NCI-H345 treated with DMSO at 0.1 percent for 48 hours (cell line): ENCODE data around the gene RPUSD2.
"Not testable (repeated sequence)": the region's sequence is repeated elsewhere in the genome, so short reads cannot be mapped to it uniquely, and the experiment has no call there.

Experiments
- DNase-seq: peaks from one replicate; lab custom pipeline; 2025; ENCODE audit not compliant: unreplicated experiment; lab: John Stamatoyannopoulos, UW

RPUSD2 gene

DNA sequence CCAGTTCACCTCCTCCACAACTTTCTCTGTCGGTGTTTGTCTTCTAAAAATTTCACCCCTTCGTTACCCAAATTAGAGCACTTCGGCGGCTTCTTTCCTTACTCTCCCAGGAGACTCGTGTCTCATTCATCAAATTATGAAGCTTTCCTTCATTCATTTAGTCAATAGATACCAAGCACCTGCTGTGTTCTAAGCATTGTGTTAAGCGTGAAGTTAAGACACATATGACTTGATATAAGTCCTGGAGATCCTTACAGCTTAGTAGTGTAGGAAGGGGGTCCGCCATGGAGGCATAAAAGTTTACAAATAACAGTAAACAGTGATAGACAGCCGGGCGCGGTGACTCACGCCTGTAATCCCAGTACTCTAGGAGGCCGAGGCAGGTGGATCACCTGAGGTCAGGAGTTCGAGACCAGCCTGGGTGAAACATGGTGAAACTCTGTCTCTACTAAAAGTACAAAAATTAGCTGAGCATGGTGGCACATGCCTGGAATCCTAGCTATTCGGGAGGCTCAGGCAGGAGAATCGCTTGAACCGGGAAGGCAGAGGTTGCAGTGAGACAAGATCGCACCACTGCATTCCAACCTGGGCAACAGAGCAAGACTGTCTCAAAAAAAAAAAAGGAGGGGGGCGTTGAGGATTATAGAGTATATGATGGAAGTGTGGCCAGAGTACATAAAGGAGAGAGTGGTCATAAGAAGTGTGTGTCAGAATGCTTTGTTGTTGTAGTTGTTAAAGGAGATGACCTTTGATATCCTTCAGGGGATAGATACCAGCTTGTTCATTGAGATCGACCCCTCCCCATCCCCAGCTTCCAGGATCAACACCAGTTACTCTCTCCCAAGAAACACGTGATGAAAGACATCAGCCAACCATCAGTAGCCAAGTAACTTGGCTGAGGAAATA lies 3.5 kb upstream of the RPUSD2 start:
- DNase-seq = no peak

DNA sequence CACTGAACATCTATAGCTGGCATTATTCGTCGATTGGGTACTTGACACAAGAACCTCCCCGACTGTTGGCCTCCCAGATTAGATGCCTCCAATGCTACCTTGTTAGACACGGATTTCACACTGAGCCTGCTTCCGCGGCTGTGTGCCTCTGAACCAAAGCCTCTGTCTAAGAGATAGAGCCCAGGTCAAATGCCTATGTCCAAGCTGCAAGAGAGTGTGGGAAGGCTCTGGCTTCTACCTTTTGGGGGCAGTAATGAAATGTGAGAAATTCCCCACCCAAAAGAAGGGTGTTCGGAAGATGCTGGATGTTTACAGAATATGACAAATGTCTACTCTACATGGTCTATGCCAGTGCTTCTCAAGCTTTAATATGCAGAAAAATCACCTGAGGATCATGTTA lies 2.0 kb upstream of the RPUSD2 start:
- DNase-seq = no peak

DNA sequence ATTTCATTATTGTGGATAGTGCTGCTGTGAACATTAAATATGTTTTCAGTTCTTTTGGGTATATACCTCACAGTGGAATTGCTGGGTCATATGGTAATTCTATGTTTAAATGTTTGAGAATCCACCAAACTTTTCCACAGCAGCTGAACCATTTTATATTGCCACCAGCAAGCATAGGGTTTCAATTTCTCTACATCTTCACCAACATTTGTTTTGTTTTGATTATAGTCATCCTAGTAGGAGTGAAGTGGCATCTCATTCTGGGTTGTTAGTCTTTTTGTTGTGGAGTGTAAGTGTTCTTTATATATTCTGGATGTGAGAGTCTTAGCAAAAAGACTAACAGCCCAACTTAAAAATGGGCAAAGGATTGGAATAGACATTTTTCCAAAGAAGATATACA lies 6.0 kb downstream of the RPUSD2 start:
- no peak for DNase-seq

DNA sequence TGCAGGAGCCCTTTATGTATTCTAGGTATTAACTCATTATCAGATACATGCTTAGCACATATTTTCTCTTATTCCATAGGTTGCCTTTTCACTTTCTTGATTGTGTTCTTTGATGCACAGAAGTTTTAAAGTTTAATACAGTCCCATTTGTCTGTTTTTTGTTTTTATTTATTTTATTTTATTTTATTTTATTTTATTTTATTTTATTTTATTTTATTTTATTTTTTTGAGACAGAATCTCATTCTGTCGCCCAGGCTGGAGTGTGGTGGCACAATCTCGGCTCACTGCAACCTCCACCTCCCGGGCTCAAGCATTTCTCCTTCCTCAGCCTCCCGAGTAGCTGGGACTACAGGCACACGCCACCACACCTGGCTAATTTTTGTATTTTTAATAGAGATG lies 7.8 kb downstream of the RPUSD2 start:
- not testable (repeated sequence) for DNase-seq

DNA sequence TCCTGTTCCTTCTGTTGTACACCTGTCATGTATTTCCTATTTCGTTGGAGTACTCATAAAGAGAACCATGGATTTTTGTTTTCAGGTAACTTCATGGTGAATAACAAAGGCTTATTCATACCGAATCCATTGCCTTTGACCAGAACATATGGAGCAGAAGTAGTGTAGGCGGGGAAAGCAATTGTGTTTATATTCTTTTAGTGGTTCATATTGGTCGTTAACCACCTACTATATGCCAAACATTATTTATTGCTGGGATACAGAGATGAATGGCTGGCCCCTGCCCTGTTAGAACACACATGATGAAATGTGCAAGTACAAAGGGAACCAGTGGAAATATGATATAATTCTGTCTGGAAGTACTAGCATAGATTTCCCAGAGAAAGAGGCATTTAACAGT lies 9.8 kb downstream of the RPUSD2 start:
- no peak for DNase-seq

DNA sequence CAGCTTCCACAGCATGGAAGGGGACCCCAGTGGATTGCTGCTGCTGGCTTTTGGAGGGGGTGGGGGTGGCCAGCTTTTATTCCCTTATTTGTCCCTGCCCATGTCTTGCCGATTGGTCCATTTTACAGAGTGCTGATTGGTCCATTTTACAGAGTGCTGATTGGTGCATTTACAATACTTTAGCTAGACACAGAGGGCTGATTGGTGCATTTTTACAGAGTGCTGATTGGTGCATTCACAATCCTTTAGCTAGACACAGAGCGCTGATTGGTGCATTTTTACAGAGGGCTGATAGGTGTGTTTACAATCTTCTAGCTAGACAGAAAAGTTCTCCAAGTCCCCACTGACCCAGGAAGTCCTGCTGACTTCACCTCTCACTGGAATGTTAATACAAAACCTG lies 12.7 kb downstream of the RPUSD2 start:
- not testable (repeated sequence) for DNase-seq

DNA sequence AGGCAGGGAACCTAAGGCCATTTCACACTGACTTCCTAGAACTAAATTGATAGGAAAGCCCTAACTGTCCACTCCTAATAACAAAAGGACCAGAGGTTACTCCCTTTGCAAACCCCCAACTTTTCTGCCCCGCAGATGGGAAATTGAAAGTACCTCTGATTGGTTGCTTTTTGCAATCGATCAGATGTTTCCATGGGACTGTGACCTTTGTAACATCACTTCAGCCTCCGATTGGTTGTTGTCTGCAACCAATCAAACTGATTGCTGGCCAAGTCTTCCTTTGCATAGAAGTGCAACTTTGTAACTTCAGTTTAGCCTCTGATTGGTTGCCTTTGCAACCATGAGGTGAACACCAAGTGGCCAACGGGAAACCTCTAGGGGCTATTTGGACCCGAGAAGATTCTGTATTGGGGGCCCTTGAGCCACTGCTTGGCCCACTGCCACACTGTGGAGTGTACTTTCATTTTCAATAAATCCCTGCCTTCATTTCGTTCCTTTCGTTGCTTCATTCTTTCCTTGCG lies 13.7 kb downstream of the RPUSD2 start:
- peak; percentile 67 for DNase-seq

DNA sequence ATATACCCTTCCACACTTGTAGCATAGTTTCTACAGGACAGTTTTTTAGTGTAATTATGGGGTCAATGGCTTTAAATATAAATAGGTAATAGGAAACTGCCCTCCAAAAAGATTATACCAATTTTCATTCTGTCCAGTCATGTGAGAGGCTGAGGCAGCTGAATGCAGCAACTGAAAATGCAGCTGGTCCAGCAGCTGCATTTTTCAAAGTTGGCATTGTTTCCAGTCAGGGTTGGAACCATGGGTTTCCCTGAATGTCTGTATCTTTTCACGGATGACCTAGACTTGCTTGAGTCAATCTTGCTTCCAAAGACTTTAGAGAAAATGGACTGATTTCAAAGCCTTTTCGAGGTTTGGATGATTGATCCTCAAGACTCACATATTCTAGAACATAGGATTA lies 15.1 kb downstream of the RPUSD2 start:
- no peak for DNase-seq

DNA sequence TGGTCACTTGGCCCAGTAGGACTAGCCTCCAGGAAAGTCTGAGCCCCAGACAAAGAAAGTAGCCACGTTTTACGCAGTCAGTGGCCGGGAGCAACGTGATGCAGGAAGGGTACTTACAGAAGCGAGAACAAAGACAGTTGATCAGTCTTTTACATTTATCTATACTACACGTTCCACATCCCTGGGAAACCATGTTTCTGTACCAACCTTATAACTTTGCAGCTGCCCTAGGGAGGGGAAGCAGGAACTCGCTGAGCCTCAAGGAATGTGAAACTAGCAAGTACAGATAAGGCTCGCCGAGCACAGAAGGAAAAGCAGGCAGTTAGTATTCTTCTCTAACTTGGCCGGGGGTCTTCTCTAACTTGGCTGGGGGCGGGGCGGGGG lies 21.6 kb downstream of the RPUSD2 start:
- no peak for DNase-seq

DNA sequence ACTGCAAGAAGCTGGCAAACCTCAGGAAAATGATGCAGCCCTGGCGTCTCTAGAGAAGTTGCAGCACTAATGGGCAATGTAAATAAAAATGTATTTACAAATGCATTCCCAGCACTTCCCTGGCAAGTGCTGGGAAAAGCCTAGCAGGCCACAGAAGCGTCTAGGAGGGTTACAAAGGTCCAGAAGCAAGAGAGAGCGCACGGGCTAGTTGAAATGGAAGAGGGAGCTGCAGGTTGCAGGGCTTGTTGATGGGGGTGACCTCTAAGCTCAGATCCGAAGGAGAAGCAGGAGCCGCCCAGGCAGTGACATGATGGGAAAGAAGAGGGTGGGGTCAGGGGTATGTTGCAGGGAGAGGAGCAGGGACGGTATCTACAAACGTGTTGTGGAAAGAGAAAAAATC lies 22.3 kb downstream of the RPUSD2 start:
- DNase-seq = no peak

DNA sequence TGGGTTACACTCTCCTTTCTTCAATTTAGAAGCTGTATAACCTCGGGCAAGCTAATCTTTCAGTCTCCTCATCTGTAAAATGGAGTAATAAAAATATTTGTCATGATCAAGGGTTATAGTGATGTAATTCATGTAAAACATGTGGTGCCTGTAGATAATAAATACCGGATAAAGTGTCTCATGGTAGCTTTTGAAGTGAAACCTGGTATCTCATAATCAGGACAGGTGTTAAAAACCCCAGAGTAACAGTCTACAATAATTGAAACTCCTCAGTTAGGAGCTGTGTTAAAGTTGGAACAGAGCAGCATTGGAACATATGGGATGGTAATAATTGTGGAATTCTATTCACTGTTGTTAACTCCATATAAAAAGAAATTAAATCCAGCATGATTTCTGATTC lies 24.1 kb downstream of the RPUSD2 start:
- DNase-seq = no peak

DNA sequence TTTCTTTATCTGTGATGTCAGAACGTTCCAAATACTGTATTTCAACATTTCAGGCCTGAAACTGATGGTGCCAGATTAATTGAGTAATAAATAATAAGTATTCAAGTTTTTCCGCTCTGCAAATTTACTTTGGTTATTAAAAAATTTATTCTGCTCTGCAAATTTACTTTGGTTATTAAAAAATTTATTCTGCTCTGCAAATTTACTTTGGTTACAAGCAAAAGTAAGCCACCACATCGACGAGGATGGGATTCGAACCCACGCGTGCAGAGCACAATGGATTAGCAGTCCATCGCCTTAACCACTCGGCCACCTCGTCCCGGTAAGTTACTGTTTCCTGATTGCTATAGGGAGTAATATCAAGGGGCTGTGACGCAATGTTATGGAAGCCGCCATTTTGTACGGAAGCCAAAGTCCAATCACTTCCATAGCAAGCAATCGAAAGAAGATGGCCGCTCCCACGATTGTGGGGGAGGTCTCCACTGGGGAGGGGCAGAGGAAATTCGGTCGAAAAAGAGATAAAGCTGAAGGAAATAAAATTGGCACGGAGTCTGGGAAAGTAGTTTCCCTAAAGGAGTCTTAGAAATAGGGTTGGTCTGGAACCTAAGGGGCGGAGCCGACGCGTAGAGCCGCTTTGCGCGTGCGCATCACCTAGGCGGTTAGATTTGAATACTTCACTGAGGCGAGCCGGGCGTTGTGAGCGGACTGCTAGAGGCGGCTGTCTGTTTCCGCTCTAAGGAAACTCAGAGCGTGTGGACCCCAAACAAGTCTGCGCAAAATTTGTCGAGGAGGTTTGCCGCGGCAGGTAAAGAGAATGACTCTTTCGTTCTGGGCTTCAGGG lies 24.7 kb downstream of the RPUSD2 start, which contains the start of gene KNL1:
KNL1 (plus strand) TSS at position 662 of the 841 bp plus-strand sequence. CDS start 8,683 bp downstream, outside the sequence.
- peak; percentile 89 for DNase-seq

DNA sequence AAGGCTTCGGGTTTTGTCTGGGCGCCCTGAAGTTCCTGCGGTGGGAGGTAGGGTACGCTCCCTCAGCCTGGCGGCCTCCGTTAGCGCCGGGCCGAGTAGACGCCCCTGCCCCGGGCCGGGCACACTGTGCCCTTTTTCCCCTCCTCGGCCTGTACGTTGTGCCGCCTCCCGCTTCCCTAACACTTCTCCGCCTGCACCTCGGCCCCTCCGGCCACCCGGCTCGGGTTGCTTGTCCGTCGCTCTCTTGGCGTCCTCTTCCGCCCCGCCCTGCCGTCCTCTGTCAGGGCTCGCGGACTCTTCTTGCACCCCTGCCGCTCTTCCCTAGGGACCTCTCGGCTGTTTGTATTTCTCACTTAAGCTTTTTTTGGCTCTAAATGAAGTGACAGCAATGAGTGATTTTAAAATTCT lies 25.3 kb downstream of the RPUSD2 start:
- DNase-seq = peak; percentile 19

DNA sequence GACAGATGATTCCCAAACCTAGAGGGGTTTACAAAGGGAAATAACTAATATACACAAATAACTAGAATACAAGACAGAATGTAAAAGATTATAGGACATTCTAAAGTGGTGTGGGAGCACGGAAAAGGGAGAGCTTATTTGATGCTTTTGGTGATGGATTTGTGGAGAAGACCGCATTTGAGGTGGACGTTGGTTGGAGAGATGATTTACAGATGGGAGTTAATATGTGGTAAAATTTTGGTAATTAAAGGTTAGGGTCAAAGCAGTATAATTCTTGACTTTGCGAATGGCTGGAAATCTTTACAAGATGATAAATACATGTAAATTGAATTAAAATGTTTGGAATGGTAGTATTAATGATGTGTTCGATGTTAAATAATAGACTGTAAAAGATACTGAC lies 26.1 kb downstream of the RPUSD2 start:
- no peak for DNase-seq

DNA sequence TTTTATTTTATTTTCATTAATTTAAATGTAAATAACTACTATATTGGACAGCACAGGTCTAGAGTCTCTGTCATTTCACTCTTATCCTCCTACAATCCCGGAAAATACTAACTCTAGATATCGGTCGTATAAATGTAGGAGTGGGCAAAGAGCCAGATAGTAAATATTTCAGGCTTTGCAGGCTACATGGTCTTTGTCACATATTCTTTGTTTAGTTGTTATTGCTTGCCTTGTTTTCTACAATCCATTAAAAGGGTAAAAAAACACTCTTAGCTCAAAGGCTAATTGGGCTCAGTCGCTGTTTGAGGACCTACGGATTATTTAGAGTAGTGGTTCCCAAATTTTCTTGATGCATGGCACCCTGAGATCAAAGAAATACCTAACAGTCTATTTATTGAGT lies 26.7 kb downstream of the RPUSD2 start:
- DNase-seq = no peak

DNA sequence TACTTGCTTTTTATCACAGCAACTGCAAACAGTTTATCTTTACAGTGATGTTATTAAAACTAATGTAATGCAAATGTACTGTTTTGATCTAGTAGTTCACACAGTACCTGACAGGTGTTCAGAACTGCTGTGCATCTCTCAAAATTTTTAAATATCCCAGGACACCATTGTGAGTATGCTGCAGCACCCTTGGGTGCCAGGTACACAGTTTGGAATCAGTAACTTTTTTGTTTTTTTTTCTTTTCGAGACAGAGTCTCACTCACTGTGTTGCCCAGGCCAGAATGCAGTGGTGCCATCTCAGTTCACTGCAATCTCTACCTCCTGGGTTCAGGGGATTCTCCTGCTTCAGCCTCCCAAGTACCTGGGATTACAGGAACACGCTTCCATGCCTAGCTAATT lies 27.9 kb downstream of the RPUSD2 start:
- no peak for DNase-seq

DNA sequence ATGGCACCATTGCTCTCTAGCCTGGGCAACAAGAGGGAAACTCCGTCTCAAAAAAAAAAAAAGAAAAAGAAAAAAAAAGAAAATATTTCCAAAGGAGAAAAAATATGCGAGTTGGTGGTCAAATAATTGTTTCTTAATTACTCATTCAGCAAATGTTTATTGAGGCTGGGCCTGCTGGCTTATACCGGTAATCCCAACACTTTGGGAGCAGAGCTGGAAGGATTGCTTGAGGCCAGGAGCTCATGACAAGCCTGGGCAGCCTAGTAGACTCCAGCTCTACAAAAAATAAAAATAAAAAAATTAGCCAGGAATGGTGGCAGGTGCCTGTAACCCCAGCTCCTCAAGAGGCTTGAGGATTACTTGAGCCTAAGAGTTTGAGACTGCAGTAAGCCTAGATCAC lies 29.0 kb downstream of the RPUSD2 start:
- DNase-seq = no peak

DNA sequence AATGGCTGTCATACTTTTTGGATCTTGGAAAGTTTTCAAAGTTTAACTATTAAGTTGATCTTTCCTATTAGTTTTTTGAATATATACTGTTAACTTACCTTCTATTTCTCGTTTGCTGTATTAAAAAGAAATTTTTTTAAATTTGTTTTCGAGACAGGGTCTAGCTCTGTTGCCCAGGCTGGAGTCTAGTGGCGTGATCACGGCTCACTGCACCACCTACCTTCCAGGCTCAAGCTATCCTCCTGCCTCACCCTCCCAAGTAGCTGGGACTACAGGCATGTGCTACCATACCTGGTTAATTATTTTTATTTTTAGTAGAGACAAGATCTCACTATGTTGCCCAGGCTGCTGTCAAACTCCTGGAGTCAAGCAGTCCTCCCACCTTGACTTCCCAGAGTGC lies 29.6 kb downstream of the RPUSD2 start:
- no peak for DNase-seq

DNA sequence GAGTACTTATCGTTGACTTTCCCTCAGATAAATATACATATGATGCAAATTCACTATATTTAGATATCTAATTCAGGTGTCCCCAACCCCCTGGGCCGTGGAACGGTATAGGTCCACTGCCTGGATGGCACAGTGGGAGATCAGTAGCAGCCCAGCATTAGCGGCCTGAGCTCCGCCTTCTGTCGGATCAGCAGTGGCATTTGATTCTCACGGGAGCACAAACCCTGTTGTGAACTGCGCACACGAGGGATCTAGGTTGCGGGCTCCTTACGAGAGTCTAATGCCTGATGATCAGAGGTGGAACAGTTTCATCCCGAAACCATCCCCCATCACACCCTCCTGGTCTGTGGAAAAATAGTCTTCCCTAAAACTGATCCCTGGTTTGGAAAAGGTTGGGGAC lies 31.9 kb downstream of the RPUSD2 start:
- no peak for DNase-seq

DNA sequence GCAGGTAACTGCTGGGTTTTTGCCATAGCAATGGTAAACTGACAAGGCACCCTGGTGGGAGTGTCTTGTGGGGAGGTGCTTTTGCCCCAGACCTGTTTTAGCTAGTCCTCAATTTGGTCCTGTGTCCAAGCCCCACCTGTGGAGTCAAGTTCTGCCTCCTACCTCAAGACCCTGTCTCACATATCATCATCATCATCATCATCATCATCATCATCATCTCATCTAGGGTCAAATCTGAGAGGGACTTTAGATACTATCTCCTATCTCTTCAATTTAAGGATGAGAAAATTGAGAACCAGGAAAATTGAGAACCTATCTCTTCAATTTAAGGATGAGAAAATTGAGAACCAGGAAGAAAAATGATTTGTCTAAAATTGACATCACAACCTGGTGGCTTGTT lies 34.8 kb downstream of the RPUSD2 start:
- DNase-seq = no peak

DNA sequence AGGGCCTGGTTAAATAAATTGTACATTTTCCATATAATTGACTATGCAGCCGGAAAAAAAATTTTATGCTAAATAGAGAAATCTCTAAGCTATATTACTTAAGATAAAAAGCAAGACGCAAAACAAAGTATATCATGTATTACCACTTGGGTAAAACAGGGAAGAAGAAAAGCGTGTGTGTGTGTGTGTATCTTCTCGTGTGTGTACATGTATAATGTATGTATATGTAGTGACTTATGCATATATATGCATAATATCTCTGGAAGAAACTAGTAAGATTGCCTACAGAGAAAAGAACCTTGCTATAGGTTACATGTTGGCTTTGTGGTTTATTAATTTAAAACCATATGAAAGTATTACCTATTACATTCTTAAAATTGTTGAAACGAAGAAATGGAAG lies 44.0 kb downstream of the RPUSD2 start:
- no peak for DNase-seq

DNA sequence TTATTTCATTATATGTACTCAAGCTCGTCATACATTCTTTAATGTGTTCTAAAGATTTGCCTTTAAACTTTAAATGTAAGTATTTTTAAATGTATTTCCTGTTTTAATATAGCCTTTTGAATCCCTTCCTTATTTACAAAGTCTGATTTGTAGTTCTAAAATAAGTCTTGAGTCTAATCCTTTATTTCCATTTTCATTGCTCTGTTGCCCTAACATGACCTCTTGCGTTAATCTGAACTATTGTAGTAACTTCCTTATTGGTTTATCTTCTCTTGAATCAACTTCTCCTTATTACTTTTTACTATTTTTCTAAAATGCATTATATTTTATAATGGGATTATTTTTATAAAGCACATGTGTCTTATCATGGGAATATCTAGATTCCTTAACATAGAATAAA lies 48.9 kb downstream of the RPUSD2 start:
- no peak for DNase-seq
